Fibroblast of the aortic adventitia (primary cell): ENCODE results near the gene XKRX. TPM values are rescaled to one million over a fixed set of nuclear protein-coding genes. Genes with fewer than 3 reads are reported as not detected.

Experiments used
- DNase-seq: peaks from one replicate; pipeline ENCODE4 v3.0.0-alpha.2; 2010; ENCODE audit warnings: low read depth
- H3K4me3 ChIP-seq: 2 replicates; pipeline ENCODE4 v1.5.1; 2011; ENCODE audit warnings: low read depth, mild to moderate bottlenecking, control low read depth, low read length, moderate library complexity
- total RNA-seq: library from RNA; depleted of rRNA; stranded (reverse); fragments of >200 nt; gene quantifications from 2 replicates; pipeline ENCODE4 v1.2.3, GENCODE V29; 2012; ENCODE audit warnings: low replicate concordance
- TF ChIP-seq, protein P1 (sequence below): IDR thresholded peaks from 2 replicates; pipeline ENCODE4 v1.5.1; 2011; ENCODE audit warnings: mild to moderate bottlenecking, low read length, control low read depth, inconsistent platforms; ENCODE audit not compliant: insufficient read depth

The XKRX gene
- total RNA-seq, 1 donor = 0.36 TPM

DNA sequence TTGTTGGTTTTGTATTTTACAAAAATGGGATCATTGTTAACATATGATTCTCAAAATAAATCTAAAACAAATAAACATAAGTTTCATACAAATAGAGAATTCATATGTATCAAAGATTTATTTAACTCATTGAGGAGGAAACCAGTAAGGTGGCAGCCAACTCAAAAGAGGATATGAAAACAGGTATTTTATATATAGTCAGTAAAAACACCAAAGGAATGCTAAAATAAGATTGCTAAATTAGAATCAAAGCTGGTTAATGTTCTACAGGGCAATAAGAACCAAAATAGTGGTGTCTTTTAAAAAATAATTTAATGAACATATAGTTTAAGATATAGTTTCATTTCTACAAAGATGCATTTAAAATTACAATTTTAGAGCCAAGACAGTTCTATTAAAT is 23.1 kb downstream of the XKRX start:
- no peak overlapping the region for H3K4me3 ChIP-seq
- DNase-seq = no peak
- TF ChIP-seq, protein P1, sequence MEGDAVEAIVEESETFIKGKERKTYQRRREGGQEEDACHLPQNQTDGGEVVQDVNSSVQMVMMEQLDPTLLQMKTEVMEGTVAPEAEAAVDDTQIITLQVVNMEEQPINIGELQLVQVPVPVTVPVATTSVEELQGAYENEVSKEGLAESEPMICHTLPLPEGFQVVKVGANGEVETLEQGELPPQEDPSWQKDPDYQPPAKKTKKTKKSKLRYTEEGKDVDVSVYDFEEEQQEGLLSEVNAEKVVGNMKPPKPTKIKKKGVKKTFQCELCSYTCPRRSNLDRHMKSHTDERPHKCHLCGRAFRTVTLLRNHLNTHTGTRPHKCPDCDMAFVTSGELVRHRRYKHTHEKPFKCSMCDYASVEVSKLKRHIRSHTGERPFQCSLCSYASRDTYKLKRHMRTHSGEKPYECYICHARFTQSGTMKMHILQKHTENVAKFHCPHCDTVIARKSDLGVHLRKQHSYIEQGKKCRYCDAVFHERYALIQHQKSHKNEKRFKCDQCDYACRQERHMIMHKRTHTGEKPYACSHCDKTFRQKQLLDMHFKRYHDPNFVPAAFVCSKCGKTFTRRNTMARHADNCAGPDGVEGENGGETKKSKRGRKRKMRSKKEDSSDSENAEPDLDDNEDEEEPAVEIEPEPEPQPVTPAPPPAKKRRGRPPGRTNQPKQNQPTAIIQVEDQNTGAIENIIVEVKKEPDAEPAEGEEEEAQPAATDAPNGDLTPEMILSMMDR = no peak

- DNase-seq = no peak
- no peak overlapping the region for H3K4me3 ChIP-seq
- TF ChIP-seq, protein P1 = no peak
Observed at GRCh38 chrX:100904433-100904832, 24.3 kb downstream of the XKRX start.

DNA sequence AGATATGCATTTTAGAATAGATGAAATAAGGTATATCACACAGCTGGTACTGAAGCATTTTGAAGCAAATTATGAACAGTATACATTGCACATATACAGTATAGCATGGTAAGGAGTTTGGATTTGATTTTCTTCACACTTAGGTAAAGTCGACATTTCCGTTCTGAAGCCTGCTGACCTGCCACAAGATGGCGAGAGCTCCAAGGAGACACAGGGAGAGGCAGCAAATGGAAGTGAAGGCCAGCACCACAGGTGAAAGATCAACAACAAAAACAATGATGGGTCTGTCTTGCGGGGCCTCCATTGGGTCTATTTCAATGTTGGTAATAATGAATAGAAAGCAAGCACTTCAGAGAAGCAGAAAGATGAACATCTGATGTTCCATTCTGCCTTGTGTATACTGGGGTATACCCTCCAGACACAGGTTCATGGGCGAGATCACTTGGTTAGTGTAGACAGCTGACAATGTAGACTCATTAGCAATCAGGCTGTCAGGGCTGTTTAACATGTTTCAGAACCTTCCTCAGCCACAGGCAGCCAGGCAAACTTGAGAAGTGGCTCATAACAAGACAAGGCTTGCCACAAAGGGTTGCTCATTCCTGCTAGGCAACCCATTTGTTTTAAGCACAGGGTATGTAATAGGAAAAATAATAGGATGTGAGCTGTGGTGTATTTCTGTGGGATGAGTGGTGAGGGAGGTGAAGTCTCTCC is 33.2 kb downstream of the XKRX start:
- no peak overlapping the region for H3K4me3 ChIP-seq
- TF ChIP-seq, protein P1 = peak; percentile 67
- DNase-seq = peak; percentile 49

DNA sequence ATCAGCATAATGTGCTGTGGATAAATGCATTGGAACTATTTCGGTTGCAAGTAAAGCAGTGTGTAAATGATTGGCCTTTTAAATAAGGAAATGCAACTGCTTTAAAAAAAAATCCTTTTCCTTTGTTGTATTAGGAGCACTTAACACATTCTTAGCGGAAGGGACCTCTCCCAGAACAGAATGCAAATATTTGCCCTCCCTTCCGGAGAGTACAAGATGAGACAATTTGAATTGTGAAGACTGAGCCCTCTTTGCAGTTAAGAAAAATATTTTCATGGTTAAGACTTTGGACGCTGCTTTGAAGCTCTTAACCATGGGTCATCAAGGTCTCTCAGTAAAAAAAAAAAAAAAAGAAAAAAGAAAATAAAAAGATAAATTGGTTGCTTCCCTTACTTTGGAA is 45.1 kb downstream of the XKRX start:
- no peak overlapping the region for H3K4me3 ChIP-seq
- TF ChIP-seq, protein P1 = no peak
- DNase-seq = no peak

DNA sequence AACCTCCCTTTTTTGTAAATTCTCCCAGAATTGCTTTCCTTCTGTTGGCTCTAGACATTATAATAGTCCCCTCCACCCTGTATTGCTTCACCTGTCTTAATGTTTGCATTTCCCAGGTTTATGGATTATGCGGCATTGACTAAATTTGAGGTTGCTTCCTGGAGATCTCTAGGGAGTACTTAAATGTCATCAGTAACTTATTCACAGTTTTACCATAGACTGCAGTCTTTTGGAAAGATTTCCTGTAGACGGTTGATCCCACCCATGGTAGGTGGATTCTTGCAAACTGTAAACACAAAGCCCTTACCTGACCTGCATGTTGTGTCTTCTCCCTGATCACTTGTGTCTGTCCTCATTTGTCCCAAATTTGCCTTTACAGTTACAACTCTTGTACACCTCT is 48.3 kb downstream of the XKRX start:
- DNase-seq = no peak
- TF ChIP-seq, protein P1 = no peak
- no peak overlapping the region for H3K4me3 ChIP-seq

DNA sequence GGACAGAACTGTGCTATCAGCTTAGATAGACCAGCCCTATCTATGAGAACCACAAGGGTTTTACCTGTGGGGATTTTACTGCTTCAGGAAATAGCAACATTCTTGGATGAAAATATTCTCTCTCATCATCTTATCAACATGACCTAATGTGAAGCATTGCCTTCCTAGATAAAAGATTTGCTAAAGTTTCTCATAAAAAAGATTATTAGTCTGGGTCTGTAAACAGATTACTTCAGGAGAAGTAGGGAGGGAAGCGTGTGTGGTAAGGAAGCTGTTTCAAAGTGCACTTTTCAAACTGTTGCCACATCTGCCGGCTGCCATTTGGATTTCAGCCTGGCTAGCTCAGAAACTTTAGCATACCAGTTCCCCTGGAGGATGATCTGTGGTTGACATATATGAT is 54.4 kb downstream of the XKRX start, which contains the start of gene NOX1:
TSS of gene NOX1 (minus strand) at position 35 of the 400 bp plus-strand sequence. CDS start 220 bp downstream, outside the sequence.
- peak; percentile 10 for DNase-seq
- no peak within 1 kb of the TSS for H3K4me3 ChIP-seq
- TF ChIP-seq, protein P1 = no peak
